NCI-H524 treated with DMSO at 0.1 percent for 48 hours (cell line): ENCODE measurements around the gene SLC25A39.
"Not testable (repeated sequence)": the region's sequence is repeated elsewhere in the genome, so short reads cannot be mapped to it uniquely, and the experiment has no call there.

Experiments used
- DNase-seq: peaks from one replicate; lab custom pipeline; 2025; lab: John Stamatoyannopoulos, UW

Gene SLC25A39

DNA sequence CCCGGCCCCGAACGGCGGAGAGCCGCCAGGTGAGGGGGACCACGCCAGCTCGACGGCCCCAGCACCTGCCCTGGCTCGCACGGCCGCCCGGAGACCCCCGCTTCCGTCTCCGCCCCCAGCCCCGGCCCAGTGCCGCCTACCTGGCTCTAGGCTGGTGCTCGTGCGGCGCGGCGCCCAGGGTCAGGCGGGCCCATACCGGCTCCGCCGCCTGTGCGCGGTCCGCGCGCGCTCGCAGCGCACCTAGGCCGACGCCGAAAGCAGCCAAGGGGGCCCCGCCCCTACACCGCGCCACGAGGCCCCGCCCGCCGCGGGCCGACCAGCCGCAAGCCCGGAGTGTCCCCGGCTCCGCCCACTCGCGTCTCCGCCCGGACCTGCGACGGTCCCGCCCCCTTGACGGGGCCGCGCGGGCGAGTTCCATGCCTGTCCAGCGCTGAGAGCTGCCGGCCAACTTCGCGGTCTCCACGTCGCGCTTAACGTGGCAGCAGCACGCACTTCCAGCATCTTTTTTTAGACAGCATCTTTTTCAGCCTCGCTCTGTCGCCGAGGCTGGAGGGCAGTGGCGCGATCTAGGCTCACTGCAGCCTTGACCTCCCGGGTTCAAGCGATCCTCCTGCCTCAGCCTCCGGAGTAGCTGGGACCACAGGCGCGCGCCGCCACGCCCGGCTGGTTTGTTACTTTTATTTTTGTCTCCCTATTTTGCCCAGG lies at the start of gene SLC25A39:
Gene SLC25A39 (minus strand): TSS at position 253 of the 705 bp plus-strand sequence. CDS start 1,261 bp downstream, outside the sequence.
- DNase-seq: peak; percentile 26

DNA sequence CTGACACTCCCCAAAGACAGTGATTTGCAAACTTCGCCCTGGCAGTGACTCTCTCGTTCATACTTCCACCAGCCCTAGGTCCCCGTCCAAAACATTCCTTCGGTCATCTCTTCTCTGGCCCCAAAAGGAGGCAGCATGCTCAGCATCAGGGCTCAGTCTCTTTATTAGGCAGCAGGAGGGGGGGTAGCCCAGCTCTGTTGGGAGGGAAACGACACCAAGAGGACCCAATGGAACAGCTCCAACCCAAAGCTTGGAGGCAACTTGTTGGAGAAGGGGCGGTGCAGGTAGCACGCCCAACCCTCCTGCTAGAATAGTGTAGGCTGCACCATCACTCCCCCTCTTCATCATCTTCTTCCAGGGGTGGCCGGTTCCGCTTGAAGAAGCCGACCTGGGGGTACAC lies 47.4 kb upstream of the SLC25A39 start:
- no peak for DNase-seq

GRCh38 chr17:44369414-44370023 lies 44.9 kb upstream of the SLC25A39 start:
- DNase-seq: not testable (repeated sequence)

DNA sequence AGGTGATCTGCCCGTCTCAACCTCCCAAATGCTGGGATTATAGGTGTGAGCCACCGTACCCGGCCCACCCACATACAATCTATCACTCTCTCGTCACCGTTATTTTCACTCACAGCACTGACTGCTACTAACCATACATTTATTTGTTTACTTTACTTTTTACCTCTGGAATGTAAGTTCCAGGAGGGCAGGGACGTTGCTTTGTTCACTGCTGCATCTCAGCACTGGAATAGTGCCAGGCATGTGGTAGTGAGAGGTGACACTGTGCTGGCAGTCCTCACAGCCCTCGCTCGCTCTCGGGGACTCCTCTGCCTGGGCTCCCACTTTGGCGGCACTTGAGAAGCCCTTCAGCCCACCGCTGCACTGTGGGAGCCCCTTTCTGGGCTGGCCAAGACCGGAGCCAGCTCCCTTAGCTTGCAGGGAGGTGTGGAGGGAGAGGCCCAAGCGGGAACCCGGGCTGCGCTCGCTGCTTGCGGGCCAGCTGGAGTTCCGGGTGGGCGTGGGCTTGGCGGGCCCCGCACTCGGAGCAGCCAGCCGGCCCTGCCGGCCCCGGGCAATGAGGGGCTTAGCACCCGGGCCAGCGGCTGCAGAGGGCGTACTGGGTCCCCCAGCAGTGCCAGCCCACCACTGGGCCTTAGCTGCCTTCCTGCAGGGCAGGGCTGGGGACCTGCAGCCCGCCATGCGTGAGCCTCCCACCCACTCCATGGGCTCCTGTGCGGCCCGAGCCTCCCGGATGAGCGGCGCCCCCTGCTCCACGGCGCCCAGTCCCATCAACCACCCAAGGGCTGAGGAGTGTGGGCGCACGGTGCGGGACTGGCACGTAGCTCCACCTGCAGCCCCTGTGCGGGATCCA lies 44.0 kb upstream of the SLC25A39 start:
- not testable (repeated sequence) for DNase-seq

DNA sequence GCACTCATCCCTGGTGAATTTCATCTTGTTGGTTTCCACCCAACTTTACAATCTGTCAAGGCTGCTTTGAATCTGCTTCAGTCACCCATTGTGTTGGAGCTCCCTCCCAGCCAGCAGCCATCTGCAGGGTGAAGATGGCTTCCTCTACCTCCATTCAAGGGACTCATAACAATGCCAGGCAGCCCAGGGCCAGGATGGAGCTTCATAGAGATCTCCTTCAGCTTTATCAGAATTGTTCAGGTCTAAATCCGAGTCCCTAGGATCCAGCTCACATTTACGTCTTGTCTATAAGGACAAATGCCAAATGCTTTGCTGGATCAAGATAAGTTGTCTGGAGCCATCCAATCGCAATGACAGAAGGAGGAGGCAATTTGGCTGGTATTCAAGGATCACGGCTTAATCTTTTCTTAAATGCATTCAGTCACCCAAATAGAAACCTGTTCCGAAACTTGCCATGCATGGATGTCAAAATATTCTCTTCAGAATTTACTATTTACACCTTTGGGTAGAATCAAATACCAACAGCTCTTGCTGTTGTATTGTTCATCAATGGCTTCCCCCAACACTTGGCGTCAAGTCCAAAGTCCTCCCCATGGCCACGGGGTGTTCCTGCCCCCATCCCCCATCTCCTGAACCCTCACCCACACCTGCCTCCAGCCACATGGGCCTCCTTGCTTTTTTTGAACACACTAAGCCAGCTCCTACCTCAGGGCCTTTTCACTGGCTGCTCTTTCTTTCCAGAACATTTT lies 42.8 kb upstream of the SLC25A39 start:
- DNase-seq: no peak

DNA sequence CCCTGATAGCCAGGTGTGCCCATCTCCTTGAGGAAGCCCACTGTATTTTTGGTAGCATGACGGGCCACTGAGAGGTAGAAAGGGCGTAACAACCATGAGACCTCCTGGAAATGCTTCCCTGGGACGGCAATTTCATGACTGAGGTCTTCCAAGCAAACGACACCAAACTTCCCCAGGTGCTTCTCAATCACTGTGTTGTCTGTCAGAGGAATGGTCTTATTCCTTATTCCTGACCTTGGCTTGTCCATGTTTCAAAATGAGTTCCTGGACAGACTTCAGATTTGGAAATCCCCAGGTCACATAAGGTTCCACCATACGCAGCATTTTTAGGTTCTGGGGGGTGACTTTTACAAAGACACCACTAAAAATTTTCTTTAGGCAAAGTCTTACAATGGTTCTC lies 40.4 kb upstream of the SLC25A39 start:
- DNase-seq: not testable (repeated sequence)

- no peak for DNase-seq
Observed at GRCh38 chr17:44363613-44364159, 39.1 kb upstream of the SLC25A39 start, which contains the start of gene FAM171A2. TSS of gene FAM171A2 (minus strand) at chr17:44363853. CDS start at chr17:44363714, 139 bp downstream.

- no peak for DNase-seq
Observed at GRCh38 chr17:44362949-44363612, 38.5 kb upstream of the SLC25A39 start.

- DNase-seq: no peak
Observed at GRCh38 chr17:44362459-44362948, 37.9 kb upstream of the SLC25A39 start.

- no peak for DNase-seq
Observed at GRCh38 chr17:44361292-44362260, 37.0 kb upstream of the SLC25A39 start.

DNA sequence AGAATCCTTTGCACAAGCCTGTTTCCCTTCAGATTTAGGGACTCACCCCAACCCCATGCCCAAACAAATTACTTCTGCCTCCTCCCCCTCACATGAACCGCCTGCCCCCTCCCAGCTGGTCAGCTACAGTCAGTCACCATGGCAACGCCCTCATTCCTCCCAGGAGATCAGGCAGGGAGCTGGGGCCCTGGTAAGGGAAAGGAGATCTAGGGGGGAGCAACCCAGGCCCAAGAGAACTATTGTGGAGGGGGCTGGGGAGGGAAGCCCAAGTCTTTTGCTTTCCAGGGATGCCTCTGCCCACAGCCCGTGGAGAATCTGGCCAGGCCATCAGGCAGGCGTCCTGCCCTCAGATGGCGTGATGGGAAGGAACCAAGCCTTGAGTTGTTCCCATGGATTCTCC lies 36.2 kb upstream of the SLC25A39 start:
- no peak for DNase-seq

DNA sequence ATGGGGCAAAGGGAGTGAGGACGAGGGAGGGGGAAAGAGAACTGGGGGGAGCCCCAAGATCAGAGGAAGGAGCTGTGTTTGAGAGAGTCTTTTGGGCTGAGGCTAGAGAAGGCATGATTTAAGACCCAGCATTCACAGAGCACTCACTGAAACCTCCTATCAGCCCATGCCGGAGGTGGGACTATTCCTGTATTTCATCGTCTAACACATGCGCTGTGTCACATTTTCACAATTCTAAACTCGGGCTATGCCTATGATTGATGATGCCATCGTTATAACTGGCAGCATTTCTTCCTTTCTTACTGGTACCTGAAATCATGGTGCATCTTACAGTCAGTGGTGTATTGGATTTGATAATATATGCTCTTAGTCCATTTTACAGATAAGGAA lies 35.5 kb upstream of the SLC25A39 start:
- no peak for DNase-seq

- no peak for DNase-seq
Observed at GRCh38 chr17:44359458-44360143, 35.0 kb upstream of the SLC25A39 start.

GRCh38 chr17:44359006-44359405 lies 34.4 kb upstream of the SLC25A39 start:
- DNase-seq: no peak

DNA sequence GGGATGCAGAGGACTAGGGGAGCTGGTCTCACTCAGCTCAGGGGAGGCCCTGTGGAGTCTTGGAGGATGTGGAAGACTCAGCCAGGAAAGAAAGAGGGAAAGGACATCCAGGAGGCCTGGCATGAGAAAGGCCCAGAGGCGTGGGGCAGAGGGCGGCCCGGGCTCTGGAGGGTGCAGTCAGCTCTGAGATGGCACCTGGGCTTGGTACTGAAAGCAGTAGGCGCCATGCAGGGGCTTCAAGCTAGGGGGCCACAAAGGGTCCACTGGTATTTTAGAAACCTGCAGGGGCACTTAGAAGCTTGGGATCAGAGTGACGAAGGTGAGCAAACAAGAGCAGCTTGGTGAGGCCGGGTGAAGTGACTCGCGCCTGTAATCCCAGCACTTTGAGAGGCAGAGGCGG lies 33.4 kb upstream of the SLC25A39 start:
- no peak for DNase-seq

DNA sequence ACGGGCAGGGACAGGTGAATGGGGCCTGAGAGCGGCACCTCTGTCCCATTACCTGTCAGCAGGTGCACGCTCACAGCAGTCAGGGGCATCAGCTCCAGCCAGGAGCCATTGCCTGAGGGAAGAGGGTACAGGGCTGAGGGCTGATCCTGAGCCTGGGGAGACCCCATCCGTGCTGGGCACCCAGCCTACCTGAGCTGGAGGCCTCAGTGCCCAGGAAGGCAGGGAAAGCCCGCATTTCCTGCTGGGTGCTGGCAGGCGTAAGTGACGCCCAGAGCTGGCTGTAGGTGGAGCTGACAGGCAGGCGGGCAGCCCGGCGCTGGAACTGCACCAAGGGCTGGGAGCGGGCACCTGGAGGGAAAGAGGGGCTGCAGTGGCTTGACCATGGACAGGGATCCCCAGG lies 31.6 kb upstream of the SLC25A39 start:
- no peak for DNase-seq

- no peak for DNase-seq
Observed at GRCh38 chr17:44355642-44356099, 31.0 kb upstream of the SLC25A39 start.

DNA sequence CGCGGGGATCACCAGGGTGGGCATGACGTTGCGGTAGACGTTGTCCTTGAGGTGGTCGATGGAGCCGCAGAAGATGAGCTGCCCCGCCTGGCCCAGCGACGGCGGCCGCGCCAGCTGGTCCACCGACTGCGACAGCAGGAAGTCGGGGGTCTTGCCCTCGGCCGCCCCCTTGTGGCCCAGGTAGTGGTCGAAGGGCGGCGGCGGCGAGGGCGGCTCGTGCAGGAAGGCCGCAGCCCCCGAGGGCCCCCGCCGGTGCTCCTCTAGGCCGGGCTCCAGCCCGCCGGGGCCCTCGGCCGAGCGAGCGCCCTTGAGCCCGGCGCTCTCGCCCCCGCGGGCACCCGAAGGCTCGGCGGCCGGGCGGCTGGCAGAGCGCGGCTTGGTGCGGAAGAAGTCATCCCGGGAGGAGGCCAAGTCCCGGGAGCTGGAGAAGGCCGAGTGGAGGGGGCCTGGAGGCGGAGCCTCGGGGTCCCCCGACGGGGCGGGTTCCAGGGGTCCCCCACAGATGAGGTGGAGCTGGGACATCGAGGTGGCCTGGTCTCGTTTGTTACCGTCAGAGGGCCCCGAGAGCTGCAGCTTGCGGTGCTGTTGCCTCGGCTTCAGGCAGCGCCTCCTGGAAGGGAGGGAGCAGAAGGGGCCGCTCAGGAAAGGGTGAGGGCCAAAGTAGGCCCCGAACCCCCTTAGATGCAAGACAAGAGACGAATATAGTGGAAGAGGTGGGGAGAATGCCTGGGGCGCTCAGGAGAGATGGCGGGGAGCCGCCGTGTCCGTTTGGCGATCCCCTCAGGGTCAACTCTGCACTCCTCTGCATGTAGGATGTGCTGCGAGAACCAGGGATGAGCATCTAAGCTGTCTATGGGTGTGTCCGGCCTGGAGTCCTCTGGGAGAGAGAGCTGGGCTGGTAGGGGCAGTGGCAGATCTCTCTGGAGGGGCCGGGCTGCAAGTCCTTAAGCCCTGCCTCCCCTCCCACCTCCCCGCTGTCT lies 30.2 kb upstream of the SLC25A39 start:
- DNase-seq: no peak
